Measurements from ENCODE around the gene GDF10. TPM values are rescaled to one million over a fixed set of nuclear protein-coding genes. Genes with fewer than 3 reads are reported as not detected.
A peak's percentile ranks its signal among the peaks of the same experiment; 100 is the strongest.

GDF10 gene
- total RNA-seq, 4 donors from 2014 or later = 3.6 to 9.6 (median 7.3) TPM

DNA sequence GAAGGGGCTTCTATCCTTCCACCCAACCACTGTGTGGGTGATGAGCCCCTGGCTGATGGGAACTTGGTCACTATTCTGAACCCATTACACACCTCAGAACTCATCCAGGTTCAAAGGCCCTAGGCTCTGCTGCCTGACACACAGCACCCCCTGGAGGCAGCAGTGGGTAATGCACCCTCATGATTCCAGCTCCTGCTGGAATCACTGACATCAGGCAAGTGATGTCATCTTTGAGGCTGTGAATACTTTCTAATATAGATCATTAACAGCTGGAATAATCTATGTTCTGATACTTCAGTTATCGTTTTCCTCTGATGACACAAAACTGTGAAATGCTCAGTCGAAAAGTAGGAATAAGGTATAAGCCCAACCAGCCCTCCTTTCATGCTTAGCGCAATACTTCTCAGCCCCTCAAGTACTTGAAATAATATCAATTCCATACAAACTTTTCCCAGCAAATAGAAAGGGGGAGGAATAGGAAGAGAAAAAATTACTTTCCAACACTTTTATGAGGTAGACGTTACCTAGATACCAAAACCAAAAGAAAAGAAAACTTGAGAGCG is 40.7 kb downstream of the GDF10 start:
- intact Hi-C loops (cut with DNase I) = no loop called here
- WGBS, 2 donors = 67 to 69% methylated on average over 5 of the region's 5 CpGs
- H3K4me3 ChIP-seq (replicated peaks in 1 of 3) = no peak overlapping the region
- peak; percentile 56 to 65 for DNase-seq
- H3K27me3 ChIP-seq = no peaks in the 10 kb centered on the region
- no peaks in the 10 kb centered on the region for H3K36me3 ChIP-seq
- no peaks in the 10 kb centered on the region for H3K9me3 ChIP-seq
- no peak overlapping the region for H3K27ac ChIP-seq
- H3K4me1 ChIP-seq = no peaks in the 10 kb centered on the region
- TF ChIP-seq POLR2A (IDR thresholded peaks at IDR 0.05) = no peak
- TF ChIP-seq, protein P1, sequence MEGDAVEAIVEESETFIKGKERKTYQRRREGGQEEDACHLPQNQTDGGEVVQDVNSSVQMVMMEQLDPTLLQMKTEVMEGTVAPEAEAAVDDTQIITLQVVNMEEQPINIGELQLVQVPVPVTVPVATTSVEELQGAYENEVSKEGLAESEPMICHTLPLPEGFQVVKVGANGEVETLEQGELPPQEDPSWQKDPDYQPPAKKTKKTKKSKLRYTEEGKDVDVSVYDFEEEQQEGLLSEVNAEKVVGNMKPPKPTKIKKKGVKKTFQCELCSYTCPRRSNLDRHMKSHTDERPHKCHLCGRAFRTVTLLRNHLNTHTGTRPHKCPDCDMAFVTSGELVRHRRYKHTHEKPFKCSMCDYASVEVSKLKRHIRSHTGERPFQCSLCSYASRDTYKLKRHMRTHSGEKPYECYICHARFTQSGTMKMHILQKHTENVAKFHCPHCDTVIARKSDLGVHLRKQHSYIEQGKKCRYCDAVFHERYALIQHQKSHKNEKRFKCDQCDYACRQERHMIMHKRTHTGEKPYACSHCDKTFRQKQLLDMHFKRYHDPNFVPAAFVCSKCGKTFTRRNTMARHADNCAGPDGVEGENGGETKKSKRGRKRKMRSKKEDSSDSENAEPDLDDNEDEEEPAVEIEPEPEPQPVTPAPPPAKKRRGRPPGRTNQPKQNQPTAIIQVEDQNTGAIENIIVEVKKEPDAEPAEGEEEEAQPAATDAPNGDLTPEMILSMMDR (IDR thresholded peaks at IDR 0.05) = peak; percentile 60 to 97 (median 85)

DNA sequence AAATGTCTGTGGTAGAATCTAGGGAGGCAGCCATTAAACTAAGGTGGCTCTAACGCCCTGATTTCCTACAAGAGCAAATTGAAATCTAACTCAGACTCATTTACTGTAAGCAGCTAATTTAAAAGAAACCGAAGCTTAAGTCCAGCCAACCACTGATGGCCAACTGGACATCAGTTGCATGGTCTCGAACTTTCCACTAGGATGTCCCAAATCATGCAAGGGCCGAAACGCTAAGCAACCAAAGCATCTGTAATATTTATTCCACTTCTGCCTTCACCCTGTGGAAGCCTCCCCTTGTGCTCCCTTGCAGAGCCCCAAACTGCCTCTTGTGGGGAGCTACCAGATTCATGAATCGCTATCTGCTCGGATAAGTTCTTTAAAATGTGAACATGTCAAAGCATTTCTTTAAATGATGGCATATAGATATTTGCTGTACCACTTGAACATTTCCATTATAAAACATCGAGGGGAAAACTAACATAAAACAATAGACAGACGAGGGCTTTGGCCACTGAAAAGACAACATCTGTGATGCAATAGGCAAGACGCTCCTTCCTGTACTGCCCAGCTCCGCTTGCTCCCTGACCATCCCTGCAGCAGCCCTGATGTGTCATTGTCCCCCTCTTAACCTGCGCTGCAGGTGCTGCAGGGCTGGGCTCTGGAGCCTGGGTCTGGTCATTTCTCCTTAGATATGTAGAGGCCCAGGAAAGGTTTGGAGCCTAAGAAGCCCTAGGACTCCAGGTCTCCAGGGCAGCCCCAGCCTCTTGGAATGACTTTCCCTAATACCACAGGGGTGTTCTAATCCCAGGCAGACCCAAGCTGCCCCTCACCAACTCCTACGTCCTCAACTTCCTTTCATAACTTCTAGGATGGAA is 45.2 kb downstream of the GDF10 start:
- H3K9me3 ChIP-seq = no peaks in the 10 kb centered on the region
- TF ChIP-seq POLR2A (IDR thresholded peaks at IDR 0.05) = no peak
- TF ChIP-seq, protein P1 (IDR thresholded peaks at IDR 0.05) = no peak
- no peak for DNase-seq
- H3K4me3 ChIP-seq (replicated peaks in 1 of 3) = no peak overlapping the region
- no peaks in the 10 kb centered on the region for H3K4me1 ChIP-seq
- 86 to 90% methylated on average over 13 of the region's 13 CpGs for WGBS, 2 donors
- H3K27ac ChIP-seq = no peak overlapping the region
- H3K36me3 ChIP-seq = no peaks in the 10 kb centered on the region
- intact Hi-C loops (cut with DNase I) = no loop called here
- H3K27me3 ChIP-seq = no peaks in the 10 kb centered on the region

DNA sequence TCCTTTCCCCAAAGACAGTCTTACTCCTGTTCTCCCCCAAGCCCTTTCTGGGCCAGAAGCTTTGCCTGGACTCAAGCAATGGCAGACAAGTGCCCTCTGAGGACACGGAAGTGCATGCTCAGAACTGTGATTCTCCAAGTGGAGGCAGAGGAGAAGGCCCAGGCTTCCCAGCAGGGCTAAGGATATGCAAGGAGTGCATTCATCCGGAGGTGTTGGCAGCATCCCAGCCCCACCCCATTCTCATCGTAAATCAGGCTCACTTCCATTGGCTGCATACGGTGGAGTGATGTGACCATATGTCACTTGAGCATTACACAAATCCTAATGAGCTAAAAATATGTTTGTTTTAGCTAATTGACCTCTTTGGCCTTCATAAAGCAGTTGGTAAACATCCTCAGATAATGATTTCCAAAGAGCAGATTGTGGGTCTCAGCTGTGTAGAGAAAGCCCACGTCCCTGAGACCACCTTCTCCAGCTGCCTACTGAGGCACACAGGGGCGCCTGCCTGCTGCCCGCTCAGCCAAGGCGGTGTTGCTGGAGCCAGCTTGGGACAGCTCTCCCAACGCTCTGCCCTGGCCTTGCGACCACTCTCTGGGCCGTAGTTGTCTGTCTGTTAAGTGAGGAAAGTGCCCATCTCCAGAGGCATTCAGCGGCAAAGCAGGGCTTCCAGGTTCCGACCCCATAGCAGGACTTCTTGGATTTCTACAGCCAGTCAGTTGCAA is 46.7 kb downstream of the GDF10 start:
- H3K9me3 ChIP-seq = no peaks in the 10 kb centered on the region
- no peak overlapping the region for H3K4me3 ChIP-seq (replicated peaks in 1 of 3)
- intact Hi-C loops (cut with DNase I) = no loop called here
- no peak overlapping the region for H3K27ac ChIP-seq
- no peaks in the 10 kb centered on the region for H3K4me1 ChIP-seq
- 77 to 80% methylated on average over 13 of the region's 13 CpGs for WGBS, 2 donors
- H3K27me3 ChIP-seq = no peaks in the 10 kb centered on the region
- DNase-seq = no peak
- TF ChIP-seq, protein P1 (IDR thresholded peaks at IDR 0.05) = no peak
- no peak for TF ChIP-seq POLR2A (IDR thresholded peaks at IDR 0.05)
- H3K36me3 ChIP-seq = no peaks in the 10 kb centered on the region

GRCh38 chr10:47347303-47347675 is 47.3 kb downstream of the GDF10 start:
- Histone ChIP-seq H3K9me3 (no peaks in the 10 kb centered on the region), H3K4me3 (replicated peaks in 1 of 3) (no peak overlapping the region), H3K27me3 (no peaks in the 10 kb centered on the region), H3K36me3 (no peaks in the 10 kb centered on the region), H3K4me1 (no peaks in the 10 kb centered on the region), H3K27ac (no peak overlapping the region)
- intact Hi-C loops (cut with DNase I) = no loop called here
- DNase-seq = no peak
- WGBS, 2 donors = 76 to 78% methylated on average over 4 of the region's 4 CpGs
- no peak for TF ChIP-seq POLR2A (IDR thresholded peaks at IDR 0.05)
- TF ChIP-seq, protein P1 (IDR thresholded peaks at IDR 0.05) = no peak
